Lower leg skin (tissue), 4 donors: ENCODE measurements around the gene KCNK4. TPM values are rescaled to one million over a fixed set of nuclear protein-coding genes. Genes with fewer than 3 reads are reported as not detected.
"Not testable (repeated sequence)": the region's sequence is repeated elsewhere in the genome, so short reads cannot be mapped to it uniquely, and the experiment has no call there.

Experiments used
- DNase-seq, 2 donors: peaks; one replicate each; pipeline ENCODE4 v3.0.0-alpha.2; 2019; ENCODE audit warnings: low spot score in 2 of 2
- H3K4me3 ChIP-seq: fragments of 200-600 bp; sonication (generic); 2 replicates; pipeline ENCODE4 v1.5.1; 2017; ENCODE audit warnings: mild to moderate bottlenecking, low read depth; ENCODE audit not compliant: poor library complexity, severe bottlenecking
- CTCF ChIP-seq, 3 donors: fragments of 450-650 bp; IDR thresholded peaks; one replicate each; pipeline ENCODE4 v1.5.1; 2016; ENCODE audit warnings: antibody characterized with exemption in 3 of 3, mild to moderate bottlenecking in 3 of 3, moderate library complexity in 2 of 3
- POLR2A ChIP-seq, 2 donors: fragments of 450-650 bp; IDR thresholded peaks; one replicate each; pipeline ENCODE4 v1.6.1; 2016 to 2017; ENCODE audit warnings: antibody characterized with exemption in 2 of 2, mild to moderate bottlenecking in 1 of 2, moderate library complexity in 1 of 2
- WGBS, 2 donors: methylation state at CpG; one replicate each; pipeline ENCODE4 v1.1.5; 2018; 5-methylcytosine and 5-hydroxymethylcytosine counted together
- intact Hi-C: fragments of 100-400 bp; cut with DNase I; formaldehyde crosslinking; loops from one replicate; pipeline ENCODE4 v1.15.0; 2023; ENCODE audit warnings: low total_unique reads
- total RNA-seq, 4 donors: library from RNA; depleted of rRNA; stranded (reverse); fragments of >200 nt; gene quantifications; one replicate each; pipeline ENCODE4 v1.1.0, GENCODE V29; 2016

KCNK4 gene
- total RNA-seq, 4 donors from 2014 or later, result not detected

- intact Hi-C loops, result no loop called here
- DNase-seq, result peak; percentile 99 to 100
- WGBS, 2 donors, result 1% methylated on average over 33 of the region's 81 CpGs
- H3K4me3 ChIP-seq, result peak within 1 kb of the TSS; percentile 72
- TF ChIP-seq CTCF (IDR thresholded peaks at IDR 0.05) (no peak), POLR2A (IDR thresholded peaks at IDR 0.05) (no peak)
Observed at GRCh38 chr11:64305075-64305690, 14.1 kb downstream of the KCNK4 start, which contains the start of gene ESRRA. Gene ESRRA (plus strand): TSS chr11:64305524. CDS start chr11:64307180, 1,656 bp downstream.

GRCh38 chr11:64305691-64306562, 14.8 kb downstream of the KCNK4 start:
- TF ChIP-seq CTCF (IDR thresholded peaks at IDR 0.05) (no peak), POLR2A (IDR thresholded peaks at IDR 0.05) (no peak)
- intact Hi-C loops, result no loop called here
- peak overlapping the region; percentile 72 for H3K4me3 ChIP-seq
- peak; percentile 65 to 94 for DNase-seq
- WGBS, 2 donors, result 1 to 2% methylated on average over 25 to 46 of the region's 71 CpGs

GRCh38 chr11:64306563-64306875, 15.4 kb downstream of the KCNK4 start:
- peak overlapping the region; percentile 72 for H3K4me3 ChIP-seq
- TF ChIP-seq CTCF (IDR thresholded peaks at IDR 0.05), result no peak
- no peak for TF ChIP-seq POLR2A (IDR thresholded peaks at IDR 0.05)
- 18 to 22% methylated on average over 9 of the region's 9 CpGs for WGBS, 2 donors
- intact Hi-C loops, result no loop called here
- no peak for DNase-seq

- no peak overlapping the region for H3K4me3 ChIP-seq
- no peak for DNase-seq
- TF ChIP-seq POLR2A (IDR thresholded peaks at IDR 0.05) (no peak), CTCF (IDR thresholded peaks at IDR 0.05) (no peak)
- intact Hi-C loops, result no loop called here
- 41 to 74% methylated on average over 6 to 13 of the region's 15 CpGs for WGBS, 2 donors
Observed at GRCh38 chr11:64306876-64307622, 15.9 kb downstream of the KCNK4 start.

- WGBS, 2 donors, result 85 to 92% methylated on average over 5 of the region's 5 CpGs
- DNase-seq, intact Hi-C loops, H3K4me3 ChIP-seq: not testable (repeated sequence)
Observed at GRCh38 chr11:64307795-64308194, 16.7 kb downstream of the KCNK4 start.

- peak in 1 of 2 donors; percentile 86 for DNase-seq
- 60 to 64% methylated on average over 10 of the region's 10 CpGs for WGBS, 2 donors
- H3K4me3 ChIP-seq, result no peak overlapping the region
- TF ChIP-seq POLR2A (IDR thresholded peaks at IDR 0.05), result no peak
- no peak for TF ChIP-seq CTCF (IDR thresholded peaks at IDR 0.05)
- intact Hi-C loops, result no loop called here
Observed at GRCh38 chr11:64312947-64313346, 21.8 kb downstream of the KCNK4 start.
